Activated naive CD4-positive, alpha-beta T cell treated with anti-CD3 and anti-CD28 coated beads, Interleukin-2, amount 50 U/mL, for 72 hours (primary cell): ENCODE results near the gene PRR5L. TPM values are rescaled to one million over a fixed set of nuclear protein-coding genes. Genes with fewer than 3 reads are reported as not detected.
"Not testable (repeated sequence)": the region's sequence is repeated elsewhere in the genome, so short reads cannot be mapped to it uniquely, and the experiment has no call there.

ENCODE experiments used
- ATAC-seq, 2 donors: fragments of 150-1000 bp; cut with Tn5 transposase; 2 replicates each; pipeline ENCODE4 v1.10.0; 2021; ENCODE audit warnings: mild to moderate bottlenecking in 2 of 2, moderate library complexity in 2 of 2
- DNase-seq, 2 donors: peaks; one replicate each; pipeline ENCODE4 v3.0.0; 2021 to 2022; ENCODE audit warnings: low spot score in 2 of 2
- H3K27ac Mint-ChIP-seq, 2 donors: one replicate each; pipeline ENCODE4 v1.8.0; 2022; ENCODE audit warnings: mild to moderate bottlenecking in 2 of 2, mixed read lengths in 2 of 2
- H3K36me3 Mint-ChIP-seq, 2 donors: one replicate each; pipeline ENCODE4 v1.8.0; 2022; ENCODE audit warnings: mixed read lengths in 2 of 2
- H3K9me3 Mint-ChIP-seq, 2 donors: one replicate each; pipeline ENCODE4 v1.8.0; 2022; ENCODE audit warnings: mixed read lengths in 2 of 2
- total RNA-seq, 2 donors: library from RNA; stranded (reverse); gene quantifications; one replicate each; pipeline ENCODE4 v1.2.3, GENCODE V29; 2022

Gene PRR5L
- total RNA-seq, 2 donors from 2014 or later, result 2.3 to 46.9 TPM

DNA sequence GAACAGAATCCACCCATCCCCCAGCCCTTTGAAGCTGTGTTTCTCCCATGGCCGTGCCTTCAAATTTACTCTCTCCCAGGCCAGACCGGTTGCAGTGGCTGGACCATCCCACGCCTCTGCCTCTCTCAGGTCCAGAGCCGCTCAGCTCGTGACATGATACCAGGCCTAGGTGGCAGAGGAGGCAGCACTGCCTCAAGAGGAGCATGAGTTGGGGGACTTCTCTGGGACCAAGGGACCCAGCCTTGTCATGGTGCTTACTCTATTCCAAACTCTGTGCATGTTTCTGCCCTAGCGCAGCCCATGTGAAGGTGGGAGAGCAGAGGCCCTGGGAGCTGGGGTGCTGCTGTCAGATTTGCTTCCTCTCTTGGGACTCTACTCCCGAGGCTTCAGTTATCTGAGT, 163.0 kb downstream of the PRR5L start:
- no peak overlapping the region for H3K27ac Mint-ChIP-seq
- DNase-seq (no peak), ATAC-seq (peak in 1 of 2 donors; percentile 28)
- no peaks in the 10 kb centered on the region for H3K9me3 Mint-ChIP-seq
- peaks cover 0 to 10% of the 10 kb centered on the region in 2 donors for H3K36me3 Mint-ChIP-seq

DNA sequence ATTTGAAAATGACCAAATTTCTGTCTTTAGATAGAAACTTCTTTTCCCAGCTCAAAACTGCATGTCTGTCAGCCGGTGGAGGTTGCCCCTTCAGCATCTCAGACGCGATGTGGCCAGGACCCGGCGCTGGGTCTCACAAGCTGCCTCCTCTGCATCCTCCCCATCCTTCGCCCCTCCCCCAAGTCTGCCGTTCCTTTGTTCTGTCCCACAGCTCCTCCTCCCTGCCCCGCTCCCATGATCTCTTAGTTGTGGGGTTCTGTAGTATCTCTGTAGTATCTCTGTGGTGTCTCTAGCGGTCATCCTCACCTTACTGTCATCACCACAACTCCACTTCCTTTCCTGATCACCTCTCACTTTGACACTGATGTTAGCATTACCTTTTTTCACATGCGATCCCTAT, 164.1 kb downstream of the PRR5L start:
- no peaks in the 10 kb centered on the region for H3K9me3 Mint-ChIP-seq
- peak overlapping the region in 1 of 2 donors; percentile 66 for H3K27ac Mint-ChIP-seq
- ATAC-seq (peak in 1 of 2 donors; percentile 18), DNase-seq (no peak)
- H3K36me3 Mint-ChIP-seq, result peaks cover 0 to 10% of the 10 kb centered on the region in 2 donors

DNA sequence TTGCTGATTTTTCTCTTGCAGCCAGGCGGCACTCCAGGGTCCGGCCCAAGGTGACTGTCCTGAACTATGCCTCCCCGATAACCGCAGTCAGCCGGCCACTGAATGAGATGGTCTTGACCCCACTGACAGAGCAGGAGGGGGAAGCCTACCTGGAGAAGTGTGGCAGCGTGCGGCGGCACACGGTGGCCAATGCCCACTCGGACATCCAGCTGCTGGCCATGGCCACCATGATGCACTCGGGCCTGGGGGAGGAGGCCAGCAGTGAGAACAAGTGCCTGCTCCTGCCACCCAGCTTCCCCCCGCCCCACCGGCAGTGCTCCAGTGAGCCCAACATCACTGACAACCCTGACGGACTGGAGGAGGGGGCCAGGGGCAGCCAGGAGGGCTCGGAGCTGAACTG, 166.2 kb downstream of the PRR5L start:
- ATAC-seq, result no peak
- H3K36me3 Mint-ChIP-seq, result peaks cover 0 to 10% of the 10 kb centered on the region in 2 donors

DNA sequence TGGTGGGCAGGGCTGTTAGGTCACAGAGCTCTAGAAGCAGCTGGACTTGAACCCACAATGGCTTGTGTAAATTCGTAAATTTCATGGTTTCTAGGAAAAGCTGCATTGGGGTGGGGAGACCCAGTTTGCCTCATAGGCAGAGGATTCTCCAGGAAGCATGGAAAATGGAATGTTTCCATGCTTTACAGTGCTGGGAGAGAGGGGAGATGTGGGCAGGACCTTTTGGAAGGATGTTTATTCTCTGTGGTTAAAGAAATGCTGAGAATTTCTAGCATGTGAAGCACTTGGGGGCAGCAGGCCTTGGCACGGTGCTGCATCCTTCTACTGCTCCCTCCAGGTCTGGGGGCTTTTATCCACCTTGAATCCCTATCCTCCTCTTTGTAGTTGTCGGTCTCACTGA, 167.7 kb downstream of the PRR5L start:
- Mint-ChIP-seq H3K27ac (peak overlapping the region in 1 of 2 donors; percentile 56), H3K36me3 (peaks cover 0 to 10% of the 10 kb centered on the region in 2 donors), H3K9me3 (no peaks in the 10 kb centered on the region)
- DNase-seq (no peak), ATAC-seq (no peak)

More for the DNA sequence above, 166.2 kb downstream of the PRR5L start:
- H3K27ac Mint-ChIP-seq, result no peak overlapping the region
- H3K9me3 Mint-ChIP-seq, result no peaks in the 10 kb centered on the region
- DNase-seq, result no peak

- H3K27ac Mint-ChIP-seq, result no peak overlapping the region
- no peaks in the 10 kb centered on the region for H3K9me3 Mint-ChIP-seq
- H3K36me3 Mint-ChIP-seq, result peaks cover 0 to 10% of the 10 kb centered on the region in 2 donors
- DNase-seq (no peak), ATAC-seq (no peak)
These were observed 168.6 kb downstream of the PRR5L start for GRCh38 chr11:36464720-36465119.

DNA sequence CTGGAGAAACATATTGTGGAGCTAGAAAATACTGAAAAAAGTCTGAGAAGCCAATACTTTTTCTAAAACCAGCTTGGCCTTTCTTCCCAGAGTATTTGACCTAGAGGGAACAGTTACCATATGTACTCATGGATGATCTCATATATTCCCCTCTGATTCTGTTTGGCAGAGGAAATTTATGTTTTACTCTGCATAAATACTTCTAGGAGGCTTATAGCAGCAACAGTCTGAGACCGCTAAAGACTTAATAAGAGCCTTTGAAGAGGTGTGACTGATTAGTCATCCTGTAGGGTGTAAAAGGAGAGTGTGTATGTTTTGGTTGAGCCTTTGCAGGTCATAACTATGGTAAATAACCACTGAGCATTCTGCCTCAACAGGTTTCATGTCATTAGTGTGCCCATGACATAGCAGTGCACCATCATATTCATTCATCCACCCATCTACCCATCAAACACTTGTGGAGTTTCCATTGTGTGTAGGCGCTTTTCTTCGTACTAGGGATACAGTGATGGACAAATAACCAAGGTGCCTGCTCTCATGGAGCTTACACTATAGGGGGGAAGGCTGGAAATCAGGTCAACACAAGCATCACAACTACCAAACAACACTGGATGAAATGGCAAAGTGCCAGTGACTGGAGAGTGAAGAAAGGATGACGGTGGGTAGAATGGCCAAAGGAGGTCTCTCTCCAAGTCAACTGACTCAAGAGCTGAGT, 169.5 kb downstream of the PRR5L start:
- DNase-seq, result no peak
- Mint-ChIP-seq H3K9me3 (no peaks in the 10 kb centered on the region), H3K27ac (peak overlapping the region in 1 of 2 donors; percentile 75), H3K36me3 (peaks cover 0 to 10% of the 10 kb centered on the region in 2 donors)
- peak in 1 of 2 donors; percentile 67 for ATAC-seq

DNA sequence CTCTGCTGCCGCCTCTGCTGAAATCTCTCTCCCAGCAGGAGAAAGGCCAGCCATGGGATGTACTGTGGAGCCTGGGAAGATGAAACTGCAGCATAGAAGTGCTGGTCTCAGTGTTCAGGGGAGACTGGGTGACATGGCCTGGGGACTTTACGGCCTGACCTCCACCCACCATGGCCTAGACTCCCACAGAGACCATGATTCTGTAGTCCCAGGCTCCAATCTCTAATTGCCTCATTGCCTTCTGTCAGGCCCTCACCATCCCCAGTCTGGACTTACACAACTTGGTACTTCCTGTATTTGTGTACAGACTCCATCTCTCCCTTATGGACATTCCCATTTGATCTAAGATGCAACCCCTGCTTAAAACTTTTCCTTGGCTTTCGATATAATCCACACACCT, 170.9 kb downstream of the PRR5L start:
- peaks cover 0 to 10% of the 10 kb centered on the region in 2 donors for H3K36me3 Mint-ChIP-seq

GRCh38 chr11:36467916-36468315, 171.8 kb downstream of the PRR5L start:
- DNase-seq (no peak), ATAC-seq (no peak)
- H3K36me3 Mint-ChIP-seq, result peaks cover 0 to 8% of the 10 kb centered on the region in 2 donors
- H3K9me3 Mint-ChIP-seq, result no peaks in the 10 kb centered on the region
- peak overlapping the region in 1 of 2 donors; percentile 81 for H3K27ac Mint-ChIP-seq

More for the DNA sequence above, 170.9 kb downstream of the PRR5L start:
- Mint-ChIP-seq H3K9me3 (no peaks in the 10 kb centered on the region), H3K27ac (no peak overlapping the region)
- ATAC-seq (no peak), DNase-seq (no peak)

GRCh38 chr11:36469063-36469462, 173.0 kb downstream of the PRR5L start:
- H3K27ac Mint-ChIP-seq, result no peak overlapping the region
- no peaks in the 10 kb centered on the region for H3K9me3 Mint-ChIP-seq
- ATAC-seq (no peak), DNase-seq (peak in 1 of 2 donors; percentile 31)
- H3K36me3 Mint-ChIP-seq, result no peaks in the 10 kb centered on the region

- ATAC-seq (no peak), DNase-seq (no peak)
- Mint-ChIP-seq H3K27ac (no peak overlapping the region), H3K9me3 (no peaks in the 10 kb centered on the region), H3K36me3 (no peaks in the 10 kb centered on the region)
These were observed 174.1 kb downstream of the PRR5L start for GRCh38 chr11:36469881-36470802.

- no peaks in the 10 kb centered on the region for H3K9me3 Mint-ChIP-seq
- H3K27ac Mint-ChIP-seq, result no peak overlapping the region
- DNase-seq, result no peak
- ATAC-seq, result no peak
- no peaks in the 10 kb centered on the region for H3K36me3 Mint-ChIP-seq
These were observed 175.5 kb downstream of the PRR5L start for GRCh38 chr11:36471577-36471976.

GRCh38 chr11:36475192-36475591, 179.1 kb downstream of the PRR5L start:
- DNase-seq, result no peak
- no peak overlapping the region for H3K27ac Mint-ChIP-seq
- ATAC-seq, result no peak
- H3K36me3 Mint-ChIP-seq, result no peaks in the 10 kb centered on the region
- H3K9me3 Mint-ChIP-seq, result no peaks in the 10 kb centered on the region

- Mint-ChIP-seq H3K36me3 (no peaks in the 10 kb centered on the region), H3K9me3 (no peaks in the 10 kb centered on the region), H3K27ac (no peak overlapping the region)
- DNase-seq, result peak in 1 of 2 donors; percentile 27
- ATAC-seq, result peak in 1 of 2 donors; percentile 57
These were observed 182.7 kb downstream of the PRR5L start for GRCh38 chr11:36478700-36479329.

DNA sequence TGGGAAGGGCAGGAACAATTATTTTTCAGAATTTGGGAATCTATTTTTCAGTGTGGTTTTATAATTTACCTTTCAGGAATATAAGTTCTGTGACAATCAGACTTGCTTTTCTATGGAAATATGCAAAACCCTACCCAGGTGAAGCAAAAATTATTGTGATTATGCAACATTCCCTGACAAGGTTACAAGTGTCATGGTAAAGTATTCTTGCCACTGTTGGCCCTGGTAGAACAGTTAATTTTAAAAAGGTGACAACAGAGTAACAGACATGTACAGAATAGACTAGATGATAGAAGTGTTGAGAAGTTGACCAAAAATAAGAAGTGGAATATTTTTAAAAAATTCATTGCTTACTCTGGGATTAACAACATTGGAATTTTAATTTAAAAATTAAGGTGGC, 184.7 kb downstream of the PRR5L start:
- DNase-seq (no peak), ATAC-seq (no peak)
- Mint-ChIP-seq H3K9me3 (no peaks in the 10 kb centered on the region), H3K27ac (no peak overlapping the region), H3K36me3 (peaks cover 0 to 9% of the 10 kb centered on the region in 2 donors)

- peaks cover 0 to 17% of the 10 kb centered on the region in 2 donors for H3K36me3 Mint-ChIP-seq
- DNase-seq, H3K9me3 Mint-ChIP-seq, ATAC-seq, H3K27ac Mint-ChIP-seq: not testable (repeated sequence)
These were observed 187.0 kb downstream of the PRR5L start for GRCh38 chr11:36483042-36483441.

- ATAC-seq (no peak), DNase-seq (no peak)
- no peaks in the 10 kb centered on the region for H3K9me3 Mint-ChIP-seq
- H3K36me3 Mint-ChIP-seq, result peaks cover 6 to 22% of the 10 kb centered on the region in 2 donors
- H3K27ac Mint-ChIP-seq, result no peak overlapping the region
These were observed 189.4 kb downstream of the PRR5L start for GRCh38 chr11:36485298-36486002.
